ENCODE measurements around the gene NGF.
"Not testable (repeated sequence)": the region's sequence is repeated elsewhere in the genome, so short reads cannot be mapped to it uniquely, and the experiment has no call there.

NGF gene

DNA sequence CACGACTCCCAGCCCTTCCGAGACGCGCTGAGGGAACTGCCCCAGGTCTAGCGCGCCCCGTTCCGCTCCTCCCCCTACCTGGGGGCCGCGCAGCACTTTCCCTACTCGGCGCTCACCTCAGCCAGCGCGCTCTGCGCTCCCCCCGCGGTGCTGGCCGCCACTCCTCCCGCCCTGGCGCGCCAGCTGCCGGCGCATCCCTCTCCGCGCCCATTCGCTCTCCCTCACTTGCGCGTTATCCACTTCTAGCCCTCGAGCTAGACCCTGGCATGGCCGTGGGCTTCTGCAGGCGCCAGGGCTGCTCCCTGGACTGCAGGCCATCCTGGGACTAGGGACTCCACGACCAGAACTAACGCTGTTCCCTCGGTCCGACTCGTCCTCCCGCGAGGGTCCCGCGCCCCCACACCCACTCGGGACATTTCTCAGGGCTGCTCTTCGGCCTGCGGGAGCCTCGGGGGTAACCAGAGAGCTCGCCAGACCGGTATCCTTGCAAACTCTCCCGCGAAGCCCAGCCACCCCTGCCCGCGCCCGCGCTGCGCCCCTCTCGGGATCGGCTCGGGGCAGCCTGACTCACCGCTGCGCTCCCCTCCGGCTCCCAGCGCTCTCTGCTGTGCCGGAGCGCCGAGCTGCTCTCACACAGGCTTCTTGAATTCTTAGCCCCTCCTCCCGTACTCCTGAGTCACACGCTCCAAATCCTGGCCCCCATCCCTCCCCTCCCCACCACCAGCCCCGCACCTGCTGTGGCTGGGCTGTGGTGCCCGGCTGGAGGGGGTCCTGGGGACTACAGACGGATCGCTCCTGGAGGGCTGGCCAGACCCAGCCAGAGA lies at the start of gene NGF:
NGF (minus strand) TSS at position 617 of the 824 bp plus-strand sequence. CDS start 51,454 bp downstream, outside the sequence.
- DNase-seq (ENCODE audit: low read depth in 2 of 2) = no peak

DNA sequence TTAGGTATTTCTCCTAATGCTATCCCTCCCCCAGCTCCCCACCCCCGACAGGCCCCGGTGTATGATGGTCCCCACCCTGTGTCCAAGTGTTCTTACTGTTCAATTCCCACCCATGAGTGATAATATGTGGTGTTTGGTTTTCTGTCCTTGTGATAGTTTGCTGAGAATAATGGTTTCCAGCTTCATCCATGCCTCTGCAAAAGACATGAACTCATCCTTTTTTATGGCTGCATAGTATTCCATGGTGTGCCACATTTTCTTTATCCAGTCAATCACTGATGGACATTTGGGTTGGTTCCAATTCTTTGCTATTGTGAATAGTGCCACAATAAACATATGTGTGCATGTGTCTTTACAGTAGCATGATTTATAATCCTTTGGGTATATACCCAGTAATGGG lies 45.4 kb upstream of the NGF start:
- not testable (repeated sequence) for DNase-seq (ENCODE audit: low read depth in 2 of 2)

DNA sequence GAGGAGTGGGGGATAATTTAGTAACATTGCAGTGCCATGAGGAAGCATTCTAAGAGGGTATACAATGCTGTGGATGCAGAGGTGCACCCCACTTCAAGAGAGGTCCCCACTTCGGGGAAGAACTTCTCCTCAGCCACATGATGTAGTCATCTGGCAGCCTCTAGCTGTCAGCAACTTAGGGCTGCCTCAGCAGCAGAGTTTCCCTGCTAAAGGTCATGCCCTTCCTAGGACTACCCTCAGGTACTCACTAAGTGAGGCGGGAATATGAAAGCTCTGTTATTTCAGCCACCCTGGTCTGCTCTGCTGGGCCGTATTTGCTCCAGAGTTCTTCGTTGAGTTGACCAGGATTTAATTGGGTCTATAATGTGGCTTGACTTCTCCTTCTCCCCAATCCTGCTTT lies 41.9 kb upstream of the NGF start:
- DNase-seq (ENCODE audit: low read depth in 2 of 2) = no peak

DNA sequence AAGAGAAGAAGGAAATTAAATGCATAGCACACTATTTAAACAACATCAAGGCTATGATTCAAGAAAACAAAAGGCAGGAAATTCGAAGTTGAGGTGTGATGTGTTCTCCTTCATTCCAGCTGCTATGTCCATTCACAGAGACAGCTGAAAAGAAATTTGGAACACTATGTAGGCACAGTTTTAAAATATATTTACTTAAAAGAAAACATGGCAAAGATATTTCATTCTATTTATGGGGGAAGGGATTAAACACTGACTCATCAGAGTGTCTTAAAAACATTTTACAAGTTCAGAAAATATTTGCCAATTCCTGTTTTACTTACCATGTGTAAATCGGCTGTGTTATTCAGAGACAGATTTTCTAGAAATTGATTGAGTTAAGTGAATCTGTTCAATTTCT lies 39.4 kb upstream of the NGF start:
- no peak for DNase-seq (ENCODE audit: low read depth in 2 of 2)

DNA sequence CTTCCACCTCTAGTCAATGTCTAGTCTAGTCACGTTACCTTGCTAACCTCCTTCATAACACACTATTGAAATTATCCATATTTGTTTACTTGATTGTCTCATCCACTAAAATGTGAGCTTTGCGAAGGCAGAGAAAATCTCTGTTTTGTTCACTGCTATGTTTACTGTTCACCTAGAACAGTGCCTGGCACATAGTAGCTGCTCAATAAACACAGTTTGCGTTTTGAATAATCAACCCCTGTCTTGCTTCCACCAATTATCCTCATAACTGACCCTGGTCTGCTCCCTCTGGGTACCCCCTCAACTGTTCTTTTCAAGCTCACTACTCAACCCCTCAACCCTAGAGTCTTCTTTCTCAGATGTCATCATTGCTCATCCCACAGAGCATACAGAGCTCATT lies 36.5 kb upstream of the NGF start:
- DNase-seq (ENCODE audit: low read depth in 2 of 2) = no peak

DNA sequence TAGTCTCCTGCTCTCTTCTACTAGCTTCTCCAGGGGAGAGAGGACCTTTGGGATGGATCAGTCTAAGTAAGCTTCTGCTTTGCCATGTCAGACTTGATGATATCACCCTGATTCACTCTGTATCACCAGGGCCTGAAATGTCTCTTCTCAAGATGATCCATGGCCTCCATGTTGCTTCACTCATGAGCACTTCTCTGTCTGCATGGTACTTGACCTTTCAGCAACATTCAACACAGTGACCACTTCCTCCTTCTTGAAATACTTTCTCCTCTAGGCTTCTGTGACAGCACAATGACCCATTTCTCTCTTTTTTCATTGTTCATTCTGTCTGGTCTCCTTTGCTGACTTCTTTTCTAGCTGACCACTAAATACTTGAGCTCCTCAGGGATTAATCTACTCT lies 35.3 kb upstream of the NGF start:
- DNase-seq (ENCODE audit: low read depth in 2 of 2) = no peak

DNA sequence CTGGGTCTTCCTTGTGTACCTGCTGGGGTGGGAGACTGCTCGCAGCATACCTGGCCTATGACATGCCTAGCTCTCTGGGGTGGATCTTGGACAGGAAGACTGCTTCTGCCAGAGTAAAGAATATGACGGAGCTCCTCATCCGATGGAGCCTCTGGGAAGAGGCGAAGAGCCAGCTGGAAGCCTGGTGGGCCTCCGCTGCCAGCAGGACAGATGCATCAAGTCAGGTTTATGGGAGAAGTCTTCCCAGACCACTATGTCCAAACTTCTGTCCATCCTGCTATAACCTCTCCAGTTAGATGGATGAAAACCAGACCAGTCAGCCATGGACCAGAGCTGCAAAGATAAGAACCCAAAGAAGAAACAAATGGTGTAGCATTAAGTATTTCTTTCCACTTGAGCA lies 27.7 kb upstream of the NGF start:
- DNase-seq (ENCODE audit: low read depth in 2 of 2) = no peak

DNA sequence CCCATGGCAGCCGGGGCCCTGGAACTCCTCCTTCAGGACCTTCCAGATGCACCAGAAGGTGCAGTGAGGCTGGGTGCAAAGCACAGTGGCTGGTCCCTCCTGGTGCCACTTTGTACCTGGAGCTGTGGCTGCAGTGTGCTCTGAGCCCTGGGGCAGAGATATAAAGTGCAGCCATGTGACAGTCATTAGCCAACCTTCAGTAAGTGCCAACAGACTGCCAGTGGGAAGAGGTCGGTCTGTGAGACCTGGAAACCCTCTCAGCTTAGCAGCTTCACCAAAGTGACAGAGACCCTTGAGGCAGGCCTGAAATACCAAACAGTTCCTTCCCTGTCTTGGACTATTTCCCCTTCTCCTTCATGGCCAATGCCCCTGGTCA lies 26.7 kb upstream of the NGF start:
- no peak for DNase-seq (ENCODE audit: low read depth in 2 of 2)

DNA sequence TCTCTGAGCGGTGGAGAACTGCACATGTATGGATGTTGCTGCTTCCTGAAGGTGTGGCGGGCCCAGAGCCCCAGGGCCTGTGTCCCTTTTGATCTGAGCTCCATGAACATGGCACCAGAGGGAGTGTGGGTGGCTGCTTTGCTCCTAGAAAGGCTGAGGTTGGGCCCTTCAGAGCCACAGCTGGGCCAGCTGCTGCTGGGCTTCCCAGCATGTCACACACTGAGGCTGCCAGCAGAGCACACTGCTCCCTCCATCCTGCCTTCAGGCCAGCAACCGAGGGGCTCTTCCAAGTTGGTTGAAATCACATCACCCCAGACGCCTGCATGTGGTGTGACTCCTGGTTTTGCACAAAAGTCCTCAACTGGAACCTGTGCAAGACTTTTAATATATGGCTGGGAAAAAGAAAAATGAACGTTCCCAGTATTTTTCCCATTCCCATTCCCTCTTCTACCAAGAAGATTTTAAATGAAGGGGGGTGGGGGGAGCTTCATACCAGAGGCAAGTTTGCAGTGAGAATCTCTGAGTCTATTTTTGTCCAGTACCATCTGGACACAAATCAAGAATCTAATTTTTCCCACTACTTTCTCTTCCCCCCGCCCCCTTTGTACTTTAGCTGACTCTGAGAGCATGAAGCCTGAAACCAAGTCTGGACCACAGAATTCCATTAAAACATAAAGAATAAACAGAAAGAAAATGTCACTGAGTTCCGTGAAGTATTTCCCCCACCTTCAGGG lies 26.2 kb upstream of the NGF start:
- no peak for DNase-seq (ENCODE audit: low read depth in 2 of 2)

DNA sequence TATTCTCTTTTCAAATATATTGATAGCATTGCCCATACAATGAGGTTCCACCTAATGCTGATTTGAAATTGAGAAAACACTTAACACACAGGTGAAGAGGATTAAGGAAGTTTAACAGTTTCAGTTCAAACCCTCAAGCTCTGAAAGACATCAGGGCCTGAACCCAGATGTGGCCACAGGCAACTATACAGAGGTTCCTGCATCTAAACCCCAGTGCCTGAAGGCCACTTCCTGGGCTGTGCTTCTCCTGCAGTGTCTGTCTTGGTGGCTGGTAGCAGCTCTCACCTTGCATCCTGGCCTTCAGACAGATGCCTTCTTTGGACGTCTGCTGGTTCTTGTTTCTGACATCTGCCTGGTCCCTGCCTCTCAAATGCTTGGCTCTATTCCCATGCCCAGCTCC lies 25.1 kb upstream of the NGF start:
- no peak for DNase-seq (ENCODE audit: low read depth in 2 of 2)

DNA sequence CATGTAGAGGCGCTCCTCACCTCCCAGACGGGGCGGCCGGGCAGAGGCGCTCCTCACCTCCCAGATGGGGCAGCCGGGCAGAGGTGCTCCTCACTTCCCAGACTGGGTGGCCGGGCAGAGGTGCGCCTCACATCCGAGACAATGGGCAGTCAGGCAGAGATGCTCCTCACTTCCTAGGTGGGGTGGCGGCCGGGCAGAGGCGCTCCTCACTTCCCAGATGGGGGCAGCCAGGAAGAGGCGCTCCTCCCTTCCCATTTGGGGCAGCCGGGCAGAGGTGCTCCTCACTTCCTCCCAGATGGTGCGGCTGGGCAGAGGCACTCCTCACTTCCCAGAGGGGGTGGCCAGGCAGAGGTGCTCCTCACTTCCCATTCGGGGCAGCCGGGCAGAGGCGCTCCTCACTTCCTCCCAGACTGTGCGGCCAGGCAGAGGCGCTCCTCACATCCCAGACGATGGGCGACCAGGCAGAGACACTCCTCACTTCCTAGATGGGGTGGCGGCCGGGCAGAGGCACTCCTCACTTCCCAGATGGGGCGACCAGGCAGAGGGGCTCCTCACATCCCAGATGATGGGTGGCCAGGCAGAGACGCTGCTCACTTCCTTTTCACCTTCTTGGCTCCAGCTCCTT lies 22.6 kb upstream of the NGF start:
- DNase-seq (ENCODE audit: low read depth in 2 of 2) = not testable (repeated sequence)

DNA sequence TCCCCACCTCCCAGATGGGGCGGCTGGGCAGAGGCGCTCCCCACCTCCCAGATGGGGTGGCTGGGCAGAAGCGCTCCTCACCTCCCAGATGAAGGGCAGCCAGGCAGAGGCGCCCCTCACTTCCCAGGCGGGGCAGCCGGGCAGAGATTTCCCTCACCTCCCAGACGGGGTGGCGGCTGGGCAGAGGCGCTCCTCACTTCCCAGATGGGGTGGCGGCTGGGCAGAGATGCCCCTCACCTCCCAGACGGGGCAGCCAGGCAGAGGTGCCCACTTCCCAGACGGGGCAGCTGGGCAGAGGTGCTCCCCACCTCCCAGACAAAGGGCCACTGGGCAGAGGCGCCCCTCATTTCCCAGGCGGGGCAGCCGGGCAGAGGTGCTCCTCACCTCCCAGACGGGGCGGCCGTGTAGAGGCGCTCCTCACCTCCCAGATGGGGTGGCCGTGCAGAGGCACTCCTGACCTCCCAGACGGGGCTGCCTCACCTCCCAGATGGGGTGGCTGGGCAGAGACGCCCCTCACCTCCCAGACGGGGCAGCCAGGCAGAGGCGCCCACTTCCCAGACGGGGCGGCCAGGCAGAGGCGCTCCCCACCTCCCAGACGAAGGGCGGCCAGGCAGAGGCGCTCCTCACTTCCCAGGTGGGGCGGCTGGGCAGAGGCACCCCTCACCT lies 21.9 kb upstream of the NGF start:
- not testable (repeated sequence) for DNase-seq (ENCODE audit: low read depth in 2 of 2)

DNA sequence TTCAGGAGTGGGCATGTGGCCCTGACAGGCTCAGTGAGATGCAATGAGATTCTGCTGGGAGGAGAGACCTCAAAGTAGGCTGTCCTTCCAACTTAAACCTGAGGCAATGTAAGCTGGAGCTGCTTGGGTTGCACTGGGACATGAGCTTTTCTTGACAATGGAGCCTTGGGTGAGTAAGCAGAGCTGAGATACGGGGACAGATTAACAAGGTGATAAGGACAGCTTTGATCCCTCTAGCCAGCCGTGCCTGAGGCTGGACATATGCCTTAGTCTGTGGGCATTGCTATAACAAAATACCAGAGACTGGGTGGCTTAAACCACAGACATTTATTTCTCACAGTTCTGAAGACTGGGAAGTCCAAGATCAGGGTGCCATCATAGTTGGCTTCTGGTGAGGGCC lies 18.3 kb upstream of the NGF start:
- no peak for DNase-seq (ENCODE audit: low read depth in 2 of 2)

DNA sequence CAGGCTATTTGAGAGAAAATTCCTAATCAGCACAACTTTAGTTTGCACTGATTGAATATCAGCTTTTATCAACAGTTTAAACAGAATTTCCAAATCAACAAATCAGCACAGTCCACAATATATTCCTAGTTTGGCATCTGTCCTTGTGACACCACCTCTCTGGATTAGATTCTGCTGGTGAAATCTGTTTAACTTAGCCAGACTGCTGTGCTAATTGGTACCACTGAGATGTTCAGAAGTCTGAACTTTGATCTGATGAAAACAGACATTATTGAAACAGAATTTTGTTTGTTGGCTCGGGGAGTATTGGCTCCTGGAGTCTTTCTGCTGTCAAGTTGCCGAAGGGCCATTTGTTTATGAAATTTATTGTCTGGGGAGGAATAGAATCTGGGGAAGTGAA lies 17.0 kb upstream of the NGF start:
- DNase-seq (ENCODE audit: low read depth in 2 of 2) = no peak

DNA sequence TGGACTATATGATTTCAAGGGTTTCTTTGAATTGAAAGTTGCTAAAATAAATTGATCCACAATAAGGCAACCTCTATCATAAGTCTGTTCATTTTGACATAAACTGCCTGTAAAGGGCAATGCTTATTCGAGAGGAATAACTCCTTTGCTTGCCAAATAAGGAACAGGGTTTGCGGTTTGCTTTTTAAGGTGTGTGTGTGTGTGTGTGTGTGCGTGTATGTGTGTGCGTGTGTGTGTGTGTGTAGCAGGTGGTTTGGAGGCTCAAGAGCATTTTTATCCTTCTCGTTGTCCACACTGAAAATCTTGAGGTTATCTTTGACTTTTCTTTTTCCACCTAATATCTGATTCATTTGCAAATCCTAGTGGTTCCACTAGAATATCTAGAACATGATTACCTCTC lies 13.1 kb upstream of the NGF start:
- no peak for DNase-seq (ENCODE audit: low read depth in 2 of 2)

DNA sequence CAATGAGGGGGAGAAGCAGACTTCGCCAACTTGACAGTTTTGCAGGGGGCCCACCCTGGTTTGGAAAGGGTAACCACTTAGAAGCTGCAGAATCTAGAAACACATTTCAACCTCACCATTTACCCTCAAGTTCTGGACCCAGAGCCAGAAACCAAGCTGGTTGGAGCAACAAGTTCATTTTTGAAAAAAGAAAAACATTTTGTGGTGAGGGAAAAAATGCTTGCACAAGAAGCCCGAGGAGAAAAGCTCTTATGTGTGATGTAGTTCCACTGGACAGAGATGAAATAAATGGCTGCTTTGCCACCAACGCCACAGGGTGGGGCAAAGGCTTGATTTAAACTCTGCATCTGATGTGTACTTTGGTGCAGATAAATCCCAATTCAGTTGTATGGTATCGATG lies 10.6 kb upstream of the NGF start:
- no peak for DNase-seq (ENCODE audit: low read depth in 2 of 2)

DNA sequence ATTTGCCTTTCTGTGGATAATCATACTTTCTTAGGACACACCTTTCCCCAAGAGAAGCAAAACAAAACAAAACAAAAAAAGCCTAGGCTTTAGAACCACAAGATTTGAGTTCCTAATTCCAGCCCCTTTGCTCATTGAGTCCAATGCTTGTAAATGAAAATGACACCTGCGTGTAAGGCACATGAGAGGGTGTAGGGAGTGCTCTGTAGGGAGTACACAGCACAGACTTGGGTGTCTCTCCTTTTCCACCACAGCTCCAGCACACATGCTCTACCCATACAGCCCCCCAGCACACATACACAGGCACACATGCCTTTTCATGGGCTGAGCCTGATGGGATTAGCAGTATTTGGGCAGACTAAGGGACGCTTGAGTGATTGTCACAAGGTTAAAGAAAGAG lies 9.2 kb upstream of the NGF start:
- DNase-seq (ENCODE audit: low read depth in 2 of 2) = no peak

DNA sequence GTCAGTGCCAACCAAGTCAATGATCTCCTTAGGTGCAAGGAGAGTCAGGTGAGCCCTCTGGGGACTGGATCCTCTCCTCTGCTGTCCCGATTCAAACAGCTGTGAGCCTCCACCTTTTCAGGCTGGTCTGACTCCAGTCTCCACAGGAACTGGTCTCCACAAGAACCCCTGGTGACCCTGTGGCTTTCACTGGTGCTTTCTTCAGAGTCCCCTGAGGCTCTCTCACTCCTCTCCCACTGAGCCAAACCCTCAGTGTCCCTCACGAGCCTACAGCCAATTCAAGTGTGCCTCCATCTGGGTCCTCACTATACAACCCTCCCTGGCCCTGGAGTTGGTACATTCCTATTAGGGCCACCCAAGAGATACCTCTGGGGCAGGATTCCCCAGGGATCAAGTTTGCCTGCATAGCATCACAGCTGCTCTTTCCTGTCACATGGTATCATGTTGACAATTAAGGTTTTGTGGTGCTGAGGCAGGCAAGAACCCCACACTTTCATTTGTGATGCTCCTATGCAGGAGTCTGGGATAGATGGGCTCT lies 5.2 kb upstream of the NGF start:
- no peak for DNase-seq (ENCODE audit: low read depth in 2 of 2)

DNA sequence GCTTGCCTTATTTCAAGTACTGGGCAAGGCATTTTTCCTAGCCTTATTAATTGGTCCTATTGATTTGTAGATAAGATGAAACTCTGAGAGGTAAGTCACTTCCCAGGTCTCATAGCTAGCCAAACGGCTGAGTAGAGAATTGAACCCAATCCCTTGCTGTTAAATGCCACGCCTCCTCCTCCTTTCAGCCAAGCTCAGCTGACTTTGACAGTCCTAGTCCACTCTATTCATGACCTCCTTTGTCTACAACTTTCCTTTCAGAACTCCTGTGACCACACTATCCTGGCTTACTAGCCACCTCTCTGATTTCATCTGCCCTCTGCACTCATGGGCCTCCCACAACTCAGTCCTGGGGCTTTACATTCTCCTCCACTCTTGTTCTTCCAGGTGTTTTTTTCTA lies 3.9 kb upstream of the NGF start:
- no peak for DNase-seq (ENCODE audit: low read depth in 2 of 2)

DNA sequence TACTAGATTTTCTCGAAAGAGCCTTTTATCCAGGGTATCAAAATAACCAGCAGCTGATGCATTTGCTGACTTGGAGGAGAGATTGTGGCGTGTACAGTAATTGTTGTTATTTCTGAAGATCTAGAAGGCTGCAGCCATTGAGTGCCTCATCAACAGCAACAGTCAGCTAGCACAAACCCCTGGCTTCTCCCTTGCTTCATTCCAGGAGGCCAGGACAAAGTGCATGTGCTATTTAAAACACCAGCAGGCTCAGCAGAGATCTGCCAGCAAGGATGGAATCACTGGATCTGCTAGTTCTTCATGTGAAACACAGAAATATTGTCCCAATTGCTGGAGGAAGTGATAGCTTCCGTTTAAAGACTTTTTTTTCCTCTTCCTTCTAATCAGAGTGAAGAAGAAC lies 2.8 kb upstream of the NGF start:
- no peak for DNase-seq (ENCODE audit: low read depth in 2 of 2)

DNA sequence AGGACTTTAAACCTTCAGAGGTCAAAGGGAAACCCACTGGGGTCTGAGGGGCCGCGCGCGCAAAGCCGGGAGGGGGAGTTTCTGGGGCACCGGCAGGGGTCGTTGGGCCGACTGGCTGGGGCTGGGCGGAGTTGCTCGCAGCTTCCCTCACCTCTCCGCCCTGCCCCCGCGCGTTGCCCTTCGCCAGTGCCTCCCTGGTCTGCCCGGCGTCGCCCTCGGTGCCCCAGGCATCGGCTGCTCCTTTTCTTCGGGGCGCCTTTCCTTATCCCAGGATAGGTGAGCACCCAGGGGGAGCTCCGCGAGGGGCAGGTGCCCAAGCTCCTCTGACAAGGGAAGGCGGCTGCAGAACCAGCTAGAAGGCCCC lies 390 bp upstream of the NGF start:
- no peak for DNase-seq (ENCODE audit: low read depth in 2 of 2)

DNA sequence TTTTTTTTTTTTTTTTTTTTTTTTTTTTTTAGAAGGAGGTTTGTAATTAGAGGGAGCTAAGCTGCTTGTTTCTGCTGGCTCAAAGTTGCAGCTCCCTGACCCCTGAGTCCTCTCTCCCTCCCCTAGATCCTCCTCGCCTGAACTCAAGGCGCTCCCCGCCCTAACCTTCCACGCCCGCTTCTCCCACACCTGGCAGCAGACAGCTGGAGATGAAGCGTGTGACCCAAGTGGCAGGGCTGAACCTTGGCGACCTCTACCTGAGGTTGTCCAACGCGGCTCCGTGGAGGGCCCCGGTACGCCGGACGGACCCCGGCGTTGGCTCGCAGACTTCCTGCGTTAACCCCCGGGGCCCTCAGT lies 795 bp downstream of the NGF start:
- DNase-seq (ENCODE audit: low read depth in 2 of 2) = no peak

Data from stimulated activated CD8-positive, alpha-beta memory T cell treated with anti-CD3 and anti-CD28 coated beads, Interleukin-7, amount 100 ng/mL, for 4 hours (primary cell).